Prostate gland (tissue), 2 donors: ENCODE data around the gene DCDC2B. TPM values are rescaled to one million over a fixed set of nuclear protein-coding genes. Genes with fewer than 3 reads are reported as not detected.

ENCODE experiments used
- DNase-seq: peaks from one replicate; pipeline ENCODE4 v3.0.0-alpha.2; 2019; ENCODE audit warnings: low spot score
- H3K27ac ChIP-seq, 2 donors: fragments of 200-600 bp; sonication (generic); 2 replicates each; pipeline ENCODE4 v1.5.1; 2017 to 2019
- H3K27me3 ChIP-seq: fragments of 200-600 bp; sonication (generic); replicated peaks from 2 replicates; pipeline ENCODE4 v1.5.1; 2019; ENCODE audit not compliant: insufficient read depth
- H3K36me3 ChIP-seq, 2 donors: fragments of 200-600 bp; sonication (generic); 1 replicate in 1 of 2; 2 replicates in 1 of 2; pipeline versions ENCODE4 v1.5.1 to v1.8.1; 2017 to 2019
- H3K4me1 ChIP-seq: fragments of 200-600 bp; sonication (generic); replicated peaks from 2 replicates; pipeline ENCODE4 v1.5.1; 2019
- H3K4me3 ChIP-seq, 2 donors: fragments of 200-600 bp; sonication (generic); 2 replicates each; pipeline ENCODE4 v1.5.1; 2017 to 2019
- H3K9me3 ChIP-seq: fragments of 200-600 bp; sonication (generic); 2 replicates; pipeline ENCODE4 v1.5.1; 2017
- CTCF ChIP-seq, 4 experiments: fragments of 200-600 bp in 2 of 4; fragments of 450-650 bp in 2 of 4; sonication (generic) in 2 of 4; IDR thresholded peaks; 1 replicate in 3 of 4; 2 replicates in 1 of 4; pipeline ENCODE4 v1.5.1; 2016 to 2019; ENCODE audit warnings: antibody characterized with exemption in 4 of 4, mild to moderate bottlenecking in 2 of 4, moderate library complexity in 2 of 4
- POLR2A ChIP-seq: fragments of 450-650 bp; IDR thresholded peaks from one replicate; pipeline ENCODE4 v1.6.1; 2016; ENCODE audit warnings: antibody characterized with exemption, mild to moderate bottlenecking
- POLR2AphosphoS5 ChIP-seq: sonication (generic); formaldehyde crosslinking; IDR thresholded peaks from one replicate; pipeline ENCODE4 v1.6.1; 2017; ENCODE audit warnings: antibody characterized with exemption
- WGBS: methylation state at CpG from one replicate; pipeline ENCODE4 v1.1.5; 2018; 5-methylcytosine and 5-hydroxymethylcytosine counted together
- intact Hi-C: fragments of 100-400 bp; cut with DNase I; formaldehyde crosslinking; loops from one replicate; pipeline ENCODE4 v1.14.2; 2022
- total RNA-seq, 2 donors: library from RNA; depleted of rRNA; stranded (reverse); fragments of >200 nt; gene quantifications; one replicate each; pipeline ENCODE4 v1.1.0, GENCODE V29; 2016

Gene DCDC2B
- total RNA-seq, 2 donors from 2014 or later, result not detected

- H3K36me3 ChIP-seq, result peaks cover 4 to 17% of the 10 kb centered on the region in 2 donors
- no peak overlapping the region for H3K27ac ChIP-seq
- intact Hi-C loops, result loop anchor here (10.0 kb wide), 1 partner anchor 174 kb away; the partner anchor contains the start of gene BSDC1
Observed at GRCh38 chr1:32220746-32221580, 12.1 kb downstream of the DCDC2B start.

GRCh38 chr1:32221581-32221979 is 12.7 kb downstream of the DCDC2B start:
- Histone ChIP-seq H3K27me3 (no peaks in the 10 kb centered on the region), H3K4me3 (peak overlapping the region; percentile 74 to 95), H3K27ac (peak overlapping the region; percentile 88 to 90), H3K4me1 (peaks cover 19% of the 10 kb centered on the region), H3K9me3 (no peaks in the 10 kb centered on the region), H3K36me3 (peaks cover 4 to 17% of the 10 kb centered on the region in 2 donors)
- intact Hi-C loops, result loop anchor here (10.0 kb wide), 1 partner anchor 173 kb away; the partner anchor contains the start of gene BSDC1
- under 1% methylated on average over 11 of the region's 13 CpGs for WGBS
- TF ChIP-seq POLR2AphosphoS5 (no peak), CTCF (IDR thresholded peaks at IDR 0.05) (no peak), POLR2A (no peak)
- no peak for DNase-seq

More at GRCh38 chr1:32220746-32221580, 12.1 kb downstream of the DCDC2B start:
- Histone ChIP-seq H3K4me3 (peak overlapping the region; percentile 74 to 95), H3K9me3 (no peaks in the 10 kb centered on the region), H3K4me1 (peaks cover 19% of the 10 kb centered on the region), H3K27me3 (no peaks in the 10 kb centered on the region)
- WGBS, result 80% methylated on average over 4 of the region's 4 CpGs
- TF ChIP-seq POLR2A, result no peak
- TF ChIP-seq CTCF (IDR thresholded peaks at IDR 0.05), result no peak
- no peak for TF ChIP-seq POLR2AphosphoS5
- DNase-seq, result no peak

GRCh38 chr1:32221980-32222755 is 13.3 kb downstream of the DCDC2B start, which contains the start of the genes EIF3I and TMEM234:
TSS of gene EIF3I (plus strand) at chr1:32222407. CDS start at chr1:32222442, 35 bp downstream.
TSS of gene TMEM234 (minus strand) at chr1:32222353. CDS start at chr1:32222322, 31 bp downstream.
- WGBS, result under 1% methylated on average over 42 of the region's 46 CpGs
- Histone ChIP-seq H3K4me3 (peak within 1 kb of the TSS; percentile 74 to 95), H3K27ac (peak within 1 kb of the TSS; percentile 88 to 90), H3K4me1 (peaks cover 19% of the 10 kb centered on the region), H3K36me3 (peaks cover 4 to 11% of the 10 kb centered on the region in 2 donors), H3K9me3 (no peaks in the 10 kb centered on the region), H3K27me3 (no peaks in the 10 kb centered on the region)
- intact Hi-C loops, result loop anchor here (10.0 kb wide), 1 partner anchor 173 kb away; the partner anchor contains the start of gene BSDC1
- DNase-seq, result peak; percentile 93
- TF ChIP-seq POLR2A (peak; percentile 69), POLR2AphosphoS5 (peak; percentile 98), CTCF (IDR thresholded peaks at IDR 0.05) (no peak)

GRCh38 chr1:32223683-32224082 is 14.8 kb downstream of the DCDC2B start:
- peak overlapping the region in 1 of 2 donors; percentile 88 for H3K27ac ChIP-seq
- no peak overlapping the region for H3K4me3 ChIP-seq
- H3K9me3 ChIP-seq, result no peaks in the 10 kb centered on the region
- no peaks in the 10 kb centered on the region for H3K27me3 ChIP-seq
- peaks cover 4 to 17% of the 10 kb centered on the region in 2 donors for H3K36me3 ChIP-seq
- DNase-seq, result no peak
- WGBS, result 72% methylated on average over 3 of the region's 3 CpGs
- H3K4me1 ChIP-seq, result peaks cover 19% of the 10 kb centered on the region
- TF ChIP-seq CTCF (IDR thresholded peaks at IDR 0.05) (no peak), POLR2AphosphoS5 (no peak), POLR2A (no peak)
- intact Hi-C loops, result loop anchor here (10.0 kb wide), 1 partner anchor 171 kb away; the partner anchor contains the start of gene BSDC1
